HG03558 (cell line): ENCODE data around the gene HNF4A.

Experiments
- ATAC-seq: cut with Tn5 transposase; IDR thresholded peaks from one replicate; pipeline ENCODE4 v1.9.1; 2021; ENCODE audit warnings: moderate number of reproducible peaks; ENCODE audit not compliant: unreplicated experiment; ENCODE audit errors: extremely low read depth

HNF4A gene

DNA sequence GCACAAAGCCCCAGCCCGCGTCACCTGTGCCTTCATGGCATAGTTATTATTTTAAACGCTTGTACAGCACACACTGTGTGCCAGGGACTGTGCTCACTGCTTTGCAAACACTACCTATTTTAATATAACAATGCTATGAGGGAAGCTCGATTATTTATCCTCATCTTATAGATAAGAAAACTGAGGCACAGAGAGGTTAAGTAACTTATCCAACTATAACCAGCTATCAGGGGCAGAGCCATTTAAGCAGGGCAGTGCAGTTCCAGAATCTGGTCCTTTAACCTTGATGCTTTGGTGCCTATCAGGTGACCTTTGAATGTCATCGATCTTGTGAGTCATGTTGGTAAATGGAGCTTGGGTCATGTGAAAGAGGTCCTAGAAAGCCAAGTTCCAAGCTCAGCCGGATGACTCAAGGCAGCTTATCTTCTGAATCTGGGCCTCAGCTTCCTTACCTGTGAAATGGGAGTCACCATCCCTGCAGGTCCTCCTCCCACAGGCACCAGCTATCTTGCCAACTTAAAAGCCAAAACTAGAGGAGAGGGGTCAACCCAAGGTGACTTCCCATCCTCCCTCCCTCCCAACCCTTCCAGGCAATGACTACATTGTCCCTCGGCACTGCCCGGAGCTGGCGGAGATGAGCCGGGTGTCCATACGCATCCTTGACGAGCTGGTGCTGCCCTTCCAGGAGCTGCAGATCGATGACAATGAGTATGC, 63.8 kb downstream of the HNF4A start:
- no peak for ATAC-seq

DNA sequence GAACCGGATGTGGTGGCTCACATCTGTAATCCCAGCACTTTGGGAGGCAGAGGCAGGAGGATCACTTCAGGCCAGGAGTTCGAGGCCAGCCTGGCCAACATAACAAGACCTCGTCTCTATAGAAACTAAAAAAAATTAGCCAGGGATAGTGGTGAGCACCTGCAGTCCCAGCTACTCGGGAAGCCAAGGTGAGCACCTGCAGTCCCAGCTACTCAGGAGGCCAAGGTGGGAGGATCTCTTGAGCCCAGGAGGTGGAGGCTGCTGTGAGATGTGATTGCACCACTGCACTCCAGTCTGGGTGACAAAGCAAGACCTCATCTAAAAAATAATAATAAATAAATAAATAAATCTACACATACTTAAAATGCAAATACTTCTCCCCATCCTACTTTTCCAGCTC, 65.0 kb downstream of the HNF4A start:
- ATAC-seq: no peak

- no peak for ATAC-seq
These were observed 66.6 kb downstream of the HNF4A start for GRCh38 chr20:44422083-44422482.

GRCh38 chr20:44423480-44423879, 68.0 kb downstream of the HNF4A start:
- ATAC-seq: no peak

DNA sequence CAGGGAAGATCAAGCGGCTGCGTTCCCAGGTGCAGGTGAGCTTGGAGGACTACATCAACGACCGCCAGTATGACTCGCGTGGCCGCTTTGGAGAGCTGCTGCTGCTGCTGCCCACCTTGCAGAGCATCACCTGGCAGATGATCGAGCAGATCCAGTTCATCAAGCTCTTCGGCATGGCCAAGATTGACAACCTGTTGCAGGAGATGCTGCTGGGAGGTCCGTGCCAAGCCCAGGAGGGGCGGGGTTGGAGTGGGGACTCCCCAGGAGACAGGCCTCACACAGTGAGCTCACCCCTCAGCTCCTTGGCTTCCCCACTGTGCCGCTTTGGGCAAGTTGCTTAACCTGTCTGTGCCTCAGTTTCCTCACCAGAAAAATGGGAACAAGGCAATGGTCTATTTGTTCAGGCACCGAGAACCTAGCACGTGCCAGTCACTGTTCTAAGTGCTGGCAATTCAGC, 68.6 kb downstream of the HNF4A start:
- no peak for ATAC-seq

DNA sequence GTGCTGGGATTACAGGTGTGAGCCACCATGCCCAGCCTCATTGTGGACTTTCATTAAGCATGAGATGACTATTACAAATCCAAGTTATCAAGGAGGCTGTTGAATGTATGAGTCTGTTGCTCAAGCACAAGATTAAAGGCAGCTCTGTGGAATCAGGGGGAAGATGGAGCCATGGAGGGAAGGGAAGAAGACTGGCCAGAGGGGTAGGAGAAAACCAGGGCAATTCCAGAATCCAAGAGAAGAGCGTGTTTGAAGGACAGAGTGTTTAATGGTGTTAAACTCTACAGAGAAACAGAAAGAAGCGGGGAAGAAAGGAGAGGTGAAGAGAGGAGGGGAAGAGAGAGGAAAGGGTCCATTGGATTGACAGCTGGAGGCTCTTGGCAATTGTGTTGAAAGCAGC, 70.4 kb downstream of the HNF4A start:
- ATAC-seq: no peak

- no peak for ATAC-seq
These were observed 71.6 kb downstream of the HNF4A start for GRCh38 chr20:44426879-44427790.

GRCh38 chr20:44427804-44428173, 72.3 kb downstream of the HNF4A start:
- no peak for ATAC-seq

- no peak for ATAC-seq
These were observed 72.9 kb downstream of the HNF4A start for GRCh38 chr20:44428174-44429016.

GRCh38 chr20:44429017-44429339, 73.5 kb downstream of the HNF4A start:
- ATAC-seq: no peak

DNA sequence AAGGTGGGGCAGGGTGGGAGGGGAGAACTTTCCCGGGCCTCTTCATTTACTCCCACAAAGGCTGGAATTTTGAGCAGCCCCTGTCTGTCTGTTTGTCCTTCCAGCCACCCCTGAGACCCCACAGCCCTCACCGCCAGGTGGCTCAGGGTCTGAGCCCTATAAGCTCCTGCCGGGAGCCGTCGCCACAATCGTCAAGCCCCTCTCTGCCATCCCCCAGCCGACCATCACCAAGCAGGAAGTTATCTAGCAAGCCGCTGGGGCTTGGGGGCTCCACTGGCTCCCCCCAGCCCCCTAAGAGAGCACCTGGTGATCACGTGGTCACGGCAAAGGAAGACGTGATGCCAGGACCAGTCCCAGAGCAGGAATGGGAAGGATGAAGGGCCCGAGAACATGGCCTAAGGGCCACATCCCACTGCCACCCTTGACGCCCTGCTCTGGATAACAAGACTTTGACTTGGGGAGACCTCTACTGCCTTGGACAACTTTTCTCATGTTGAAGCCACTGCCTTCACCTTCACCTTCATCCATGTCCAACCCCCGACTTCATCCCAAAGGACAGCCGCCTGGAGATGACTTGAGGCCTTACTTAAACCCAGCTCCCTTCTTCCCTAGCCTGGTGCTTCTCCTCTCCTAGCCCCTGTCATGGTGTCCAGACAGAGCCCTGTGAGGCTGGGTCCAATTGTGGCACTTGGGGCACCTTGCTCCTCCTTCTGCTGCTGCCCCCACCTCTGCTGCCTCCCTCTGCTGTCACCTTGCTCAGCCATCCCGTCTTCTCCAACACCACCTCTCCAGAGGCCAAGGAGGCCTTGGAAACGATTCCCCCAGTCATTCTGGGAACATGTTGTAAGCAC, 74.1 kb downstream of the HNF4A start:
- no peak for ATAC-seq

- no peak for ATAC-seq
These were observed 75.0 kb downstream of the HNF4A start for GRCh38 chr20:44430270-44431065.

- no peak for ATAC-seq
These were observed 75.6 kb downstream of the HNF4A start for GRCh38 chr20:44431118-44431501.

- no peak for ATAC-seq
These were observed 76.2 kb downstream of the HNF4A start for GRCh38 chr20:44431502-44432234.

DNA sequence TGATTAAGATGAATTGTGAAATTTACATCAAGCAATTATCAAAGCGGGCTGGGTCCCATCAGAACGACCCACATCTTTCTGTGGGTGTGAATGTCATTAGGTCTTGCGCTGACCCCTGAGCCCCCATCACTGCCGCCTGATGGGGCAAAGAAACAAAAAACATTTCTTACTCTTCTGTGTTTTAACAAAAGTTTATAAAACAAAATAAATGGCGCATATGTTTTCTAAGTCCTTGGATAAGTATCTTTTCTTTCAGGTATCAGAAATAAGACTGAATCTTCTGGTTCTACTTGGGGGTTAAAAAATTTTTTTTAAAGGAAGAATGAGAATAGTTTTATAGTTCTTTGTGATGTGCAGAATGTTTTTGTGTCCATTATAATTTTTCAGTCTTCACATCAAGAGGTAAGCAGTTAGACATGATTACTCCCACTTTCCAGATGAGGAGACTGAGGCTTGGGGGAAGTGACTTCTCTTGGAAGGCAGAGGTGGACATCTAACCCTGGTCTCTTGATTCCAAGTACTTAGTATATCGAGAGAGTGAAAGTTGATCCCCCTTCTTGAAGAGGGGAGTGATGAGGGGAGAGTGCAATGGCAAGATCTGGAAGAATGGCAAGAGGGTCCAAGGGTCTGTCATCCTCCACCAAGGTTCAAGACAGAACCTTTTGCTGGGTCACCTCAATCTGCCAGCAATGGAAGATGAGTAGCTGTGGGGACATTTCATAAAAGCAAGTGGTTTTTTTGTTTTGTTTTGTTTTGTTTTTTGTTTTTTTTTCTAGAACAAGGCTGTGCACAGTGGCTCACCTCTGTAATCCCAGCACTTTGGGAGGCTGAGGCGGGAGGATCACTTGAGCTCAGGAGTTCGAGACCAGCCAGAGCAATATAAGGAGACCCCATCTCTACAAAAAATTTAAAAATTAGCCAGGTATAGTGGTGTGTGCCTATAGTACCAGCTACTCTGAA, 77.4 kb downstream of the HNF4A start:
- ATAC-seq: no peak

- ATAC-seq: no peak
These were observed 78.4 kb downstream of the HNF4A start for GRCh38 chr20:44433751-44434538.
